OCI-LY7 (cell line): ENCODE data around the gene HNRNPA1L2. TPM values are rescaled to one million over a fixed set of nuclear protein-coding genes. Genes with fewer than 3 reads are reported as not detected.

Experiments
- BruUV-seq: library from RNA; stranded (reverse); fragments of 400-500 nt; replicated peaks from 2 replicates; lab custom pipeline; 2021; lab: Mats Ljungman, UMichigan
- CTCF ChIA-PET: fragments of 300-600 bp; sonication (Branson Sonifier 250); formaldehyde crosslinking; loops from one replicate; lab custom pipeline; 2022; ENCODE audit warnings: antibody characterized with exemption; ENCODE audit not compliant: unreplicated experiment; lab: Charles Lee
- POLR2A ChIA-PET: fragments of 300-600 bp; sonication (Branson Sonifier 250); formaldehyde crosslinking; loops from one replicate; lab custom pipeline; 2022; ENCODE audit warnings: antibody characterized with exemption; lab: Charles Lee
- DNase-seq: peaks from one replicate; pipeline ENCODE4 v3.0.0-alpha.2; 2015; ENCODE audit warnings: low spot score
- H2AFZ ChIP-seq: fragments of 200-600 bp; sonication (generic), shearing (Covaris generic); 2 replicates; pipeline ENCODE4 v1.6.1; 2014; ENCODE audit warnings: mild to moderate bottlenecking, antibody characterized with exemption, low read length, moderate library complexity
- H3K27ac ChIP-seq: fragments of 200-600 bp; sonication (generic); 2 replicates; pipeline ENCODE4 v1.5.1; 2014; ENCODE audit warnings: mixed run types, low read depth, mild to moderate bottlenecking, moderate library complexity, low read length, inconsistent platforms; ENCODE audit not compliant: poor library complexity, severe bottlenecking
- H3K36me3 ChIP-seq: fragments of 200-600 bp; sonication (generic); 2 replicates; pipeline ENCODE4 v1.6.1; 2014; ENCODE audit warnings: mild to moderate bottlenecking, antibody characterized with exemption, low read length, moderate library complexity, mixed read lengths; ENCODE audit not compliant: insufficient read depth
- H3K4me1 ChIP-seq: fragments of 200-600 bp; sonication (generic); 2 replicates; pipeline ENCODE4 v1.5.1; 2014; ENCODE audit warnings: mild to moderate bottlenecking, low read length; ENCODE audit not compliant: insufficient read depth, poor library complexity, severe bottlenecking
- H3K4me2 ChIP-seq: fragments of 200-600 bp; sonication (generic); 2 replicates; pipeline ENCODE4 v1.6.1; 2014; ENCODE audit warnings: mild to moderate bottlenecking, low read length
- H3K4me3 ChIP-seq: fragments of 200-600 bp; sonication (generic); 2 replicates; pipeline ENCODE4 v1.5.1; 2014; ENCODE audit warnings: mild to moderate bottlenecking, low read depth, low read length; ENCODE audit not compliant: poor library complexity, severe bottlenecking
- H3K79me2 ChIP-seq: fragments of 200-600 bp; sonication (generic); 2 replicates; pipeline ENCODE4 v1.6.1; 2016; ENCODE audit warnings: low read depth, mild to moderate bottlenecking, low read length, moderate library complexity, mixed read lengths; ENCODE audit not compliant: insufficient read depth
- H3K9me2 ChIP-seq: fragments of 200-600 bp; sonication (generic); 2 replicates; pipeline ENCODE4 v1.6.1; 2016; ENCODE audit warnings: mild to moderate bottlenecking, low read length, mixed read lengths; ENCODE audit not compliant: insufficient read depth
- H3K9me3 ChIP-seq: fragments of 200-600 bp; sonication (generic); 2 replicates; pipeline ENCODE4 v1.6.1; 2014; ENCODE audit warnings: mild to moderate bottlenecking, mixed run types, low read length, mixed read lengths
- H4K20me1 ChIP-seq: fragments of 200-600 bp; sonication (generic); 2 replicates; pipeline ENCODE4 v1.6.1; 2014; ENCODE audit warnings: mild to moderate bottlenecking, antibody characterized with exemption, low read length, moderate library complexity, mixed read lengths; ENCODE audit not compliant: insufficient read depth
- CTCF ChIP-seq: fragments of 200-600 bp; sonication (generic); conservative IDR thresholded peaks from 2 replicates; pipeline ENCODE4 v1.5.1; 2014; ENCODE audit warnings: mild to moderate bottlenecking, antibody characterized with exemption, low read length, moderate library complexity, mixed read lengths
- EZH2phosphoT487 ChIP-seq: fragments of 200-600 bp; sonication (generic); IDR thresholded peaks from 2 replicates; pipeline ENCODE4 v1.6.1; 2018; ENCODE audit warnings: low read depth, borderline replicate concordance, mild to moderate bottlenecking, mixed run types, antibody characterized with exemption, low read length, moderate library complexity, mixed read lengths
- intact Hi-C: fragments of 100-400 bp; cut with micrococcal nuclease; formaldehyde crosslinking; loops from one replicate; pipeline ENCODE4 v1.10.0; 2022; ENCODE audit not compliant: unreplicated experiment
- total RNA-seq, 2 experiments: library from RNA; depleted of rRNA in 1 of 2; stranded (reverse); fragments of >200 nt in 1 of 2; shearing (Covaris generic) in 1 of 2; gene quantifications; 2 replicates each; pipeline ENCODE4 v1.2.3, GENCODE V29; 2014 to 2022

The HNRNPA1L2 gene
- total RNA-seq, 2 experiments from 2014 or later, result 4.7 to 13.1 TPM

DNA sequence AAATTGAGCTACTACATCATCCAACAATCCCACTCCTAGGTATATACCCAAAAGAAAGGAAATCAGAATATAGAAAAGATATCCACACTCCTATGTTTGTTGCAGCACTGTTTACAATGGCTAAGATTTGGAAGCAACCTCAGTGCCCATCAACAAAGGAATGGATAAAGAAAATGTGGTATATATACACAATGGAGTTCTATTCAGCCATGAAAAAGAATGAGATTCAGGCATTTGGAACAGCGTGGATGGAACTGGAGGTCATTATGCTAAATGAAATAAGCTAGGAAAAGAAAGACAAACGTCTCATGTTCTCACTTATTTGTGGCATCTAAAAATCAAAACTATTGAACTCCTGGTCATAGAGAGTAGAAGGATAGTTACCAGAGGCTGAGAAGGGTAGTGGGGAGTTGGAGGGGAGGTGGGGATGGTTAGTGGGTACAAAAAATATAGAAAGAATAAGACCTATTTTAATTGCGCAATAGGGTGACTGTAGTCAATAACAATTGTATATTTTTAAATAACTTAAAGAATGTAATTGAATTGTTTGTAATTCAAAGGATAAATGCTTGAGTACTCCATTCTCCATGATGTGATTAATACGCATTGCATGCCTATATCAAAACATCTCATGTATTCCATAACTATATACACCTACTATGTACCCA lies 27.0 kb upstream of the HNRNPA1L2 start:
- H2AFZ ChIP-seq, result peak overlapping the region; percentile 64; the same call in 1 of the 2 replicates
- intact Hi-C loops, result loop anchor here (5.0 to 10.0 kb wide), 2 partner anchors 163 to 540 kb away; partner anchors contain the start of gene VPS36

GRCh38 chr13:52615812-52616211 lies 26.4 kb upstream of the HNRNPA1L2 start:
- peak overlapping the region; percentile 64; the same call in 1 of the 2 replicates for H2AFZ ChIP-seq
- no peak overlapping the region; the same call in 1 of the 2 replicates for H3K4me2 ChIP-seq
- intact Hi-C loops, result loop anchor here (5.0 to 10.0 kb wide), 2 partner anchors 164 to 539 kb away; partner anchors contain the start of gene VPS36

More for the DNA sequence above, 27.0 kb upstream of the HNRNPA1L2 start:
- no peak for DNase-seq
- Histone ChIP-seq H4K20me1 (peaks cover 8% of the 10 kb centered on the region; the same call in 1 of the 2 replicates), H3K79me2 (peaks cover 26% of the 10 kb centered on the region), H3K4me1 (peaks cover 22% of the 10 kb centered on the region), H3K4me3 (no peak overlapping the region), H3K36me3 (peaks cover 4% of the 10 kb centered on the region; the same call in 1 of the 2 replicates), H3K27ac (no peak overlapping the region), H3K9me3 (no peaks in the 10 kb centered on the region), H3K4me2 (no peak overlapping the region), H3K9me2 (no peaks in the 10 kb centered on the region)
- CTCF ChIA-PET, result no interaction called here
- no TSS peak for BruUV-seq
- POLR2A ChIA-PET, result interaction anchor here (0.8 to 1.5 kb wide), 2 partner anchors 9 to 10 kb away, joined by 3 to 4 read pairs; no protein-coding TSS in a partner anchor
- TF ChIP-seq CTCF (no peak), EZH2phosphoT487 (no peak)

More at GRCh38 chr13:52615812-52616211, 26.4 kb upstream of the HNRNPA1L2 start:
- H3K36me3 ChIP-seq, result peaks cover 7% of the 10 kb centered on the region; the same call in 1 of the 2 replicates
- H3K9me3 ChIP-seq, result no peaks in the 10 kb centered on the region
- peaks cover 8% of the 10 kb centered on the region; the same call in 1 of the 2 replicates for H4K20me1 ChIP-seq
- H3K4me1 ChIP-seq, result peaks cover 25% of the 10 kb centered on the region
- no TSS peak for BruUV-seq
- H3K27ac ChIP-seq, result no peak overlapping the region
- H3K79me2 ChIP-seq, result peaks cover 30% of the 10 kb centered on the region
- no peaks in the 10 kb centered on the region for H3K9me2 ChIP-seq
- peak; percentile 50 for DNase-seq
- no peak overlapping the region for H3K4me3 ChIP-seq
- POLR2A ChIA-PET, result interaction anchor here (0.8 to 2.7 kb wide), 4 partner anchors 9 to 41 kb away, joined by 3 to 46 read pairs (median 10); partner anchors contain the start of gene SUGT1
- TF ChIP-seq CTCF (no peak; the same call in 1 of the 2 replicates), EZH2phosphoT487 (no peak)
- CTCF ChIA-PET, result no interaction called here
